ENCODE data around the gene FHIP1A. TPM values are rescaled to one million over a fixed set of nuclear protein-coding genes. Genes with fewer than 3 reads are reported as not detected.

Gene FHIP1A
- total RNA-seq, 2 experiments from 2014 or later, result 2.4 to 3.2 TPM

- H3K36me3 ChIP-seq (ENCODE audit: insufficient read depth, low read length), result no peaks in the 10 kb centered on the region
- no peak for DNase-seq
- POLR2A ChIA-PET, result no interaction called here
- H3K4me3 ChIP-seq (ENCODE audit: low read length), result no peak overlapping the region
- no peaks in the 10 kb centered on the region for H3K4me1 ChIP-seq (ENCODE audit: insufficient read depth, low read length)
- no peak overlapping the region for H3K27ac Mint-ChIP-seq
- CTCF ChIA-PET, result interaction anchor here (1.1 kb wide), 1 partner anchor 35 kb away, joined by 3 read pairs; no protein-coding TSS in a partner anchor
- H3K9me3 Mint-ChIP-seq, result no peaks in the 10 kb centered on the region
- H3K9me3 ChIP-seq (ENCODE audit: control insufficient read depth in 1 of 2, insufficient read depth in 1 of 2, low read length in 2 of 2), result no peaks in the 10 kb centered on the region
- no peaks in the 10 kb centered on the region for H3K36me3 Mint-ChIP-seq (ENCODE audit: low read depth)
- peaks cover 46% of the 10 kb centered on the region for H3K27me3 Mint-ChIP-seq
- no peak for ATAC-seq (ENCODE audit: poor library complexity)
- intact Hi-C loops (cut with DNase I, micrococcal nuclease), result no loop called here
- no peaks in the 10 kb centered on the region for H3K27me3 ChIP-seq (ENCODE audit: control insufficient read depth in 1 of 2, insufficient read depth in 2 of 2, low read length in 2 of 2)
- H3K4me1 Mint-ChIP-seq (ENCODE audit: low read depth), result no peaks in the 10 kb centered on the region
- TF ChIP-seq, protein P1, sequence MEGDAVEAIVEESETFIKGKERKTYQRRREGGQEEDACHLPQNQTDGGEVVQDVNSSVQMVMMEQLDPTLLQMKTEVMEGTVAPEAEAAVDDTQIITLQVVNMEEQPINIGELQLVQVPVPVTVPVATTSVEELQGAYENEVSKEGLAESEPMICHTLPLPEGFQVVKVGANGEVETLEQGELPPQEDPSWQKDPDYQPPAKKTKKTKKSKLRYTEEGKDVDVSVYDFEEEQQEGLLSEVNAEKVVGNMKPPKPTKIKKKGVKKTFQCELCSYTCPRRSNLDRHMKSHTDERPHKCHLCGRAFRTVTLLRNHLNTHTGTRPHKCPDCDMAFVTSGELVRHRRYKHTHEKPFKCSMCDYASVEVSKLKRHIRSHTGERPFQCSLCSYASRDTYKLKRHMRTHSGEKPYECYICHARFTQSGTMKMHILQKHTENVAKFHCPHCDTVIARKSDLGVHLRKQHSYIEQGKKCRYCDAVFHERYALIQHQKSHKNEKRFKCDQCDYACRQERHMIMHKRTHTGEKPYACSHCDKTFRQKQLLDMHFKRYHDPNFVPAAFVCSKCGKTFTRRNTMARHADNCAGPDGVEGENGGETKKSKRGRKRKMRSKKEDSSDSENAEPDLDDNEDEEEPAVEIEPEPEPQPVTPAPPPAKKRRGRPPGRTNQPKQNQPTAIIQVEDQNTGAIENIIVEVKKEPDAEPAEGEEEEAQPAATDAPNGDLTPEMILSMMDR (IDR thresholded peaks at IDR 0.05), result no peak
- H3K27ac ChIP-seq (ENCODE audit: low read depth in 1 of 2, low read length in 2 of 2), result no peak overlapping the region
- H3K4me3 Mint-ChIP-seq, result no peak overlapping the region
These were observed 34.3 kb downstream of the FHIP1A start for GRCh38 chr4:151443247-151443646.

GRCh38 chr4:151443752-151444151 lies 34.8 kb downstream of the FHIP1A start:
- intact Hi-C loops (cut with DNase I, micrococcal nuclease), result no loop called here
- no peaks in the 10 kb centered on the region for H3K36me3 Mint-ChIP-seq (ENCODE audit: low read depth)
- ChIA-PET CTCF (no interaction called here), POLR2A (no interaction called here)
- ATAC-seq (ENCODE audit: poor library complexity), result no peak
- Histone ChIP-seq H3K27ac (ENCODE audit: low read depth in 1 of 2, low read length in 2 of 2) (no peak overlapping the region), H3K36me3 (ENCODE audit: insufficient read depth, low read length) (no peaks in the 10 kb centered on the region), H3K27me3 (ENCODE audit: control insufficient read depth in 1 of 2, insufficient read depth in 2 of 2, low read length in 2 of 2) (no peaks in the 10 kb centered on the region), H3K4me1 (ENCODE audit: insufficient read depth, low read length) (no peaks in the 10 kb centered on the region), H3K9me3 (ENCODE audit: control insufficient read depth in 1 of 2, insufficient read depth in 1 of 2, low read length in 2 of 2) (no peaks in the 10 kb centered on the region), H3K4me3 (ENCODE audit: low read length) (no peak overlapping the region)
- no peak overlapping the region for H3K27ac Mint-ChIP-seq
- H3K4me1 Mint-ChIP-seq (ENCODE audit: low read depth), result no peaks in the 10 kb centered on the region
- no peak overlapping the region for H3K4me3 Mint-ChIP-seq
- no peak for DNase-seq
- TF ChIP-seq, protein P1 (IDR thresholded peaks at IDR 0.05), result no peak
- peaks cover 46% of the 10 kb centered on the region for H3K27me3 Mint-ChIP-seq
- no peaks in the 10 kb centered on the region for H3K9me3 Mint-ChIP-seq

DNA sequence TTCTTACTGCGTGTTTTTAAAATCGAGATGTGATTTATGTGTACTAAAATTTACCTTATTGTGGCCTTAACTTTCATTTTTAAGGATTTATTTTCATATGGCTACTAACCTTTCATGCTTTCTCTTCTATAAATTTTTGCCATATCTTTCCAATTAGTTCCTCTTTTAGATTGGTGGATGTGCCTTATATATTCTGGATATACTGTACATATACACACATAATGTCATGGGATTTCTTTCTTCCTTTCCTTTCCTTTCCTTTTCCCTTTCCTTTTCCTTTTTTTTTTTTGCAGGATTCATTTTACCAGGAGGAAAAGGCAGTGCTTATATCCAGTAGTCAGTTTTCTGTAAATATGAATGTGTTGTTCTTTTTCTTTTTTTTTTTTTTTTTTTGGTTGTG lies 37.2 kb downstream of the FHIP1A start:
- no peak overlapping the region for H3K4me3 ChIP-seq (ENCODE audit: low read length)
- ChIA-PET CTCF (no interaction called here), POLR2A (no interaction called here)
- DNase-seq, result no peak
- no peaks in the 10 kb centered on the region for H3K36me3 ChIP-seq (ENCODE audit: insufficient read depth, low read length)
- Mint-ChIP-seq H3K9me3 (no peaks in the 10 kb centered on the region), H3K36me3 (ENCODE audit: low read depth) (no peaks in the 10 kb centered on the region), H3K27ac (no peak overlapping the region), H3K4me3 (no peak overlapping the region), H3K27me3 (peaks cover 38% of the 10 kb centered on the region), H3K4me1 (ENCODE audit: low read depth) (no peaks in the 10 kb centered on the region)
- no peak overlapping the region for H3K27ac ChIP-seq (ENCODE audit: low read depth in 1 of 2, low read length in 2 of 2)
- no peaks in the 10 kb centered on the region for H3K27me3 ChIP-seq (ENCODE audit: control insufficient read depth in 1 of 2, insufficient read depth in 2 of 2, low read length in 2 of 2)
- no peak for ATAC-seq (ENCODE audit: poor library complexity)
- no peaks in the 10 kb centered on the region for H3K4me1 ChIP-seq (ENCODE audit: insufficient read depth, low read length)
- no peaks in the 10 kb centered on the region for H3K9me3 ChIP-seq (ENCODE audit: control insufficient read depth in 1 of 2, insufficient read depth in 1 of 2, low read length in 2 of 2)
- TF ChIP-seq, protein P1 (IDR thresholded peaks at IDR 0.05), result no peak
- intact Hi-C loops (cut with DNase I, micrococcal nuclease), result no loop called here
